Upper lobe of left lung (tissue), 6 donors: ENCODE results near the gene CEP104. TPM values are rescaled to one million over a fixed set of nuclear protein-coding genes. Genes with fewer than 3 reads are reported as not detected.

Source experiments
- ATAC-seq, 2 donors: fragments of 200-7000 bp; cut with Tn5 transposase; one replicate each; pipeline ENCODE4 v1.9.1; 2022; ENCODE audit warnings: mild to moderate bottlenecking in 2 of 2, moderate library complexity in 2 of 2; ENCODE audit not compliant: low FRiP score in 2 of 2
- DNase-seq, 2 donors: peaks; one replicate each; pipeline ENCODE4 v3.0.0-alpha.2; 2019 to 2020
- H3K27ac ChIP-seq, 4 donors: fragments of 200-600 bp; sonication (generic); one replicate each; pipeline ENCODE4 v1.5.1; 2016 to 2019
- H3K27me3 ChIP-seq, 4 donors: fragments of 200-600 bp; sonication (generic); one replicate each; pipeline ENCODE4 v1.5.1; 2017 to 2019
- H3K36me3 ChIP-seq, 4 donors: fragments of 200-600 bp; sonication (generic); one replicate each; pipeline ENCODE4 v1.5.1; 2016 to 2019
- H3K4me1 ChIP-seq, 4 donors: fragments of 200-600 bp; sonication (generic); one replicate each; pipeline ENCODE4 v1.5.1; 2018 to 2019
- H3K4me3 ChIP-seq, 4 donors: fragments of 200-600 bp; sonication (generic); one replicate each; pipeline ENCODE4 v1.5.1; 2017 to 2019; ENCODE audit warnings: mild to moderate bottlenecking in 2 of 4, moderate library complexity in 1 of 4
- H3K9me3 ChIP-seq, 4 donors: fragments of 200-600 bp; sonication (generic); one replicate each; pipeline ENCODE4 v1.5.1; 2018 to 2019
- EP300 ChIP-seq, 4 donors: sonication (generic); formaldehyde crosslinking; IDR thresholded peaks; one replicate each; pipeline ENCODE4 v1.5.1; 2017; ENCODE audit warnings: antibody characterized with exemption in 4 of 4, control low read depth in 2 of 4
- POLR2A ChIP-seq, 4 donors: fragments of 450-650 bp; IDR thresholded peaks; one replicate each; pipeline ENCODE4 v1.5.1; 2016 to 2017; ENCODE audit warnings: antibody characterized with exemption in 4 of 4, mild to moderate bottlenecking in 2 of 4
- POLR2AphosphoS5 ChIP-seq, 2 donors: sonication (generic); formaldehyde crosslinking; IDR thresholded peaks; one replicate each; pipeline ENCODE4 v1.5.1; 2017; ENCODE audit warnings: antibody characterized with exemption in 2 of 2
- WGBS, 2 donors: methylation state at CpG; one replicate each; pipeline ENCODE4 v1.1.5; 2017 to 2018; 5-methylcytosine and 5-hydroxymethylcytosine counted together
- total RNA-seq, 6 donors: library from RNA; depleted of rRNA in 4 of 6; stranded (reverse); fragments of >200 nt in 4 of 6; gene quantifications; one replicate each; pipeline versions ENCODE4 v1.1.0 to v1.2.1, GENCODE V29; 2016 to 2021
- TF ChIP-seq, protein P1 (sequence below), 6 experiments: fragments of 450-650 bp in 4 of 6; fragments of 200-600 bp in 2 of 6; sonication (generic) in 2 of 6; IDR thresholded peaks; one replicate each; pipeline ENCODE4 v1.5.1; 2016 to 2019; ENCODE audit warnings: antibody characterized with exemption in 6 of 6
- donor health status: DM: no; HTN: no; CAD: no; lungs with moderate emphysema.
- donor health status: DM: no; HTN: yes; CAD: no; lungs with severe emphysema.

Gene CEP104
- total RNA-seq, 6 donors from 2014 or later = 37.7 to 118 (median 53.6) TPM

DNA sequence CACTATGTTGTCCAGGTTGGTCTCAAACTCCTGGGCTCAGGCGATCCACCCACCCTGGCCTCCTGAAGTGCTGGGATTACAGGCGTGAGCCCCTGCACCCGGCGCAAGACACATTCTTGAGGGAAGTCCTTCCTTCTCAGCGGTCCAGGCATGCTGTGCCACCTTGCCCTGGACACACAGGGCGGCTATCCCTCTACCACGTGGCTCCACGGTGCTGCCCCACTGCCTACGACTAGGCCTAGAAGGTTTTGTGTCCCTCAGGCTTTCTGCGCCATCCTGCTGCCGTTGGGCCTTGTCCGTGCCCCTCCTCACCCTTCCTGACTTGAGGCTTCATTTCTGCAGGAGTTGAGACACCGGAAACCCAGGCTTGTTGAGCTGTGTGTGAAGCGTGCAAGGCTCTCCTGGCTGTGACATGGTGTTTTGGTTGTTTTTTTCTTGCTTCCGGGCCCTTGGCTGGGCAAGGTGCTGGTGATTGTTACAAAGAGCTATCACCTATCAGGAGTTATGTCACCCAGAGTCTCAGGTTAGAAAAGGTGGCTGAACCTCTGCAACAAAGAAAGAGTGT lies 29.2 kb upstream of the CEP104 start:
- H3K27ac ChIP-seq = no peak overlapping the region
- H3K9me3 ChIP-seq = no peaks in the 10 kb centered on the region
- TF ChIP-seq, protein P1, sequence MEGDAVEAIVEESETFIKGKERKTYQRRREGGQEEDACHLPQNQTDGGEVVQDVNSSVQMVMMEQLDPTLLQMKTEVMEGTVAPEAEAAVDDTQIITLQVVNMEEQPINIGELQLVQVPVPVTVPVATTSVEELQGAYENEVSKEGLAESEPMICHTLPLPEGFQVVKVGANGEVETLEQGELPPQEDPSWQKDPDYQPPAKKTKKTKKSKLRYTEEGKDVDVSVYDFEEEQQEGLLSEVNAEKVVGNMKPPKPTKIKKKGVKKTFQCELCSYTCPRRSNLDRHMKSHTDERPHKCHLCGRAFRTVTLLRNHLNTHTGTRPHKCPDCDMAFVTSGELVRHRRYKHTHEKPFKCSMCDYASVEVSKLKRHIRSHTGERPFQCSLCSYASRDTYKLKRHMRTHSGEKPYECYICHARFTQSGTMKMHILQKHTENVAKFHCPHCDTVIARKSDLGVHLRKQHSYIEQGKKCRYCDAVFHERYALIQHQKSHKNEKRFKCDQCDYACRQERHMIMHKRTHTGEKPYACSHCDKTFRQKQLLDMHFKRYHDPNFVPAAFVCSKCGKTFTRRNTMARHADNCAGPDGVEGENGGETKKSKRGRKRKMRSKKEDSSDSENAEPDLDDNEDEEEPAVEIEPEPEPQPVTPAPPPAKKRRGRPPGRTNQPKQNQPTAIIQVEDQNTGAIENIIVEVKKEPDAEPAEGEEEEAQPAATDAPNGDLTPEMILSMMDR (IDR thresholded peaks at IDR 0.05) = no peak
- TF ChIP-seq POLR2AphosphoS5 (IDR thresholded peaks at IDR 0.05) (no peak), EP300 (IDR thresholded peaks at IDR 0.05) (no peak), POLR2A (IDR thresholded peaks at IDR 0.05) (no peak)
- peaks cover 9 to 80% (median 62%) of the 10 kb centered on the region in 4 donors for H3K36me3 ChIP-seq
- ATAC-seq (no peak), DNase-seq (no peak)
- WGBS, 2 donors = 91 to 97% methylated on average over 12 to 15 of the region's 15 CpGs
- peaks cover 0 to under 1% (median 0%) of the 10 kb centered on the region in 4 donors for H3K4me1 ChIP-seq
- H3K27me3 ChIP-seq = no peaks in the 10 kb centered on the region
- H3K4me3 ChIP-seq = no peak overlapping the region

DNA sequence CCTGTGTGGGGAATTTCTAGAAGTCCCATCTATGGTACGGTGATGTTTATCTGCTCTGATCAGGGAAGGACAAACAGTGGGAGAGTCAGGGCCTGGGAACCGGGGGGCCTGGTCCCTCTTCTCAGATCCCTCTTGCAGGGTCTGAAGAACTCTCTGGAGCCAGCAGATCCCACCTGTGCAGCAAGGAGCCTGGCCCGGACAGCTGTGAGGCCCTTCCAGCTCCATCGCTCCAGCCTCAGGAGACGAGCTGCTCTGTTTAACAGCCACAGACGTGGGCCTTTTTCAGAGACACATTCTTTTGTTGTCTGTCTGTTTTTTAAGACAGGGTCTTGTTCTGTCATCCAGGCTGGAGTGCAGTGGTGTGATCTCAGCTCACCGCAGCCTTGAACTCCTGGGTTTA lies 28.6 kb upstream of the CEP104 start:
- no peak overlapping the region for H3K4me3 ChIP-seq
- no peak overlapping the region for H3K27ac ChIP-seq
- peaks cover 7 to 80% (median 59%) of the 10 kb centered on the region in 4 donors for H3K36me3 ChIP-seq
- no peaks in the 10 kb centered on the region for H3K9me3 ChIP-seq
- no peak for ATAC-seq
- no peaks in the 10 kb centered on the region for H3K4me1 ChIP-seq
- 84 to 95% methylated on average over 7 of the region's 7 CpGs for WGBS, 2 donors
- DNase-seq = no peak
- no peaks in the 10 kb centered on the region for H3K27me3 ChIP-seq
- TF ChIP-seq POLR2AphosphoS5 (IDR thresholded peaks at IDR 0.05) (no peak), POLR2A (IDR thresholded peaks at IDR 0.05) (no peak), EP300 (IDR thresholded peaks at IDR 0.05) (no peak)
- TF ChIP-seq, protein P1 (IDR thresholded peaks at IDR 0.05) = no peak

DNA sequence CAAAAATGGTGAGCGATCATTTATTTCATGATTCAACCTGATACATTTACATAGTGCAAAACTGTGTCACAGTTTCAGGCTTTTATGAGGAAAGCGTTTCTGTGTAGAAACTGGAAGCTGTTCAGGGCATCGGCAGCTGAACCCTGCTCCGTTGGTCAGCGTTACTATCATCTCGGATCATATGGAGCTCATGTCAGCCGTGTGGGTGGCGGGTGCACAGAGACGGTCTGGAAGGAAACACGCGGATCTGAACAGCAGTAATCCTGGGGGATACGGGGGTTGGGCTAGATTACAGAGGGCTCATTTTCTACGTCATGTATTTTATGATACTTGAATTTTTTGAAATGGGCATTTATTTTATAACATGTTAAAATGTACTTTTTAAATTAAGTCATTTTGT lies 28.0 kb upstream of the CEP104 start:
- no peak for ATAC-seq
- Histone ChIP-seq H3K9me3 (no peaks in the 10 kb centered on the region), H3K27ac (no peak overlapping the region), H3K36me3 (peaks cover under 1 to 79% (median 55%) of the 10 kb centered on the region in 4 donors), H3K27me3 (no peaks in the 10 kb centered on the region), H3K4me1 (no peaks in the 10 kb centered on the region), H3K4me3 (no peak overlapping the region)
- WGBS, 2 donors = 92% methylated on average over 13 of the region's 13 CpGs
- DNase-seq = no peak
- no peak for TF ChIP-seq POLR2AphosphoS5 (IDR thresholded peaks at IDR 0.05)
- TF ChIP-seq, protein P1 (IDR thresholded peaks at IDR 0.05) = no peak
- no peak for TF ChIP-seq POLR2A (IDR thresholded peaks at IDR 0.05)
- no peak for TF ChIP-seq EP300 (IDR thresholded peaks at IDR 0.05)

DNA sequence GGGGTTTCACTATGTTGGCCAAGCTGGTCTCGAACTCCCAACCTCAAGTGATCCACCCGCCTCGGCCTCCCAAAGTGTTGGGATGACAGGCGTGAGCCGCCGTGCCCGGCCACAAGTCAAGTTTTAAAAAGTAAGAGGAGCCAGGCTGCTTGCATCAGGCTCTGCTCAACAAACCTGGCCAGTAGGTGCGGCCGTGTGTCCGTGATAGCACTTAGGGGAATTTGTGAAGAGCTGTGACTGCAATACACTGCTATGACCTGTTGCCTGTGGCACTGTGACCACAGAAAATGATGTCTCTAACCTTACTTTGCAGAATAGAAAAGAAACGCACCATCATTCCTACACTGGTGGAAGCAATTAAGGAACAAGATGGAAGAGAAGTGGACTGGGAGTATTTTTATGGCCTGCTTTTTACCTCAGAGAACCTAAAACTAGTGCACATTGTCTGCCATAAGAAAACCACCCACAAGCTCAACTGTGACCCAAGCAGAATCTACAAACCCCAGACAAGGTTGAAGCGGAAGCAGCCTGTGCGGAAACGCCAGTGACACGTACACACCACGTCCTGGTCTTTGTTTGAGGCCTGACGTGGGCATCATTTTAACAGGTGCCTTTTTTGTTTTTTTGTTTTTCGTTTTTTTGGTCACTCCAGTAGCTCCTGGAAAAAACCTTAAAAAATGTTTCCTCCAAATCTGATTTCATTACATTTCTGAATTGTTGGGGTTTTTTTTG lies 26.3 kb upstream of the CEP104 start:
- DNase-seq (no peak), ATAC-seq (no peak)
- WGBS, 2 donors = 94 to 97% methylated on average over 18 of the region's 18 CpGs
- Histone ChIP-seq H3K36me3 (peaks cover 5 to 78% (median 52%) of the 10 kb centered on the region in 4 donors), H3K9me3 (peaks cover 0 to 14% (median 10%) of the 10 kb centered on the region in 4 donors), H3K4me3 (no peak overlapping the region), H3K27me3 (no peaks in the 10 kb centered on the region), H3K27ac (no peak overlapping the region), H3K4me1 (no peaks in the 10 kb centered on the region)
- no peak for TF ChIP-seq POLR2AphosphoS5 (IDR thresholded peaks at IDR 0.05)
- TF ChIP-seq EP300 (IDR thresholded peaks at IDR 0.05) = no peak
- TF ChIP-seq, protein P1 (IDR thresholded peaks at IDR 0.05) = no peak
- no peak for TF ChIP-seq POLR2A (IDR thresholded peaks at IDR 0.05)
